ENCODE results near the gene KRTAP10-5.

DNA sequence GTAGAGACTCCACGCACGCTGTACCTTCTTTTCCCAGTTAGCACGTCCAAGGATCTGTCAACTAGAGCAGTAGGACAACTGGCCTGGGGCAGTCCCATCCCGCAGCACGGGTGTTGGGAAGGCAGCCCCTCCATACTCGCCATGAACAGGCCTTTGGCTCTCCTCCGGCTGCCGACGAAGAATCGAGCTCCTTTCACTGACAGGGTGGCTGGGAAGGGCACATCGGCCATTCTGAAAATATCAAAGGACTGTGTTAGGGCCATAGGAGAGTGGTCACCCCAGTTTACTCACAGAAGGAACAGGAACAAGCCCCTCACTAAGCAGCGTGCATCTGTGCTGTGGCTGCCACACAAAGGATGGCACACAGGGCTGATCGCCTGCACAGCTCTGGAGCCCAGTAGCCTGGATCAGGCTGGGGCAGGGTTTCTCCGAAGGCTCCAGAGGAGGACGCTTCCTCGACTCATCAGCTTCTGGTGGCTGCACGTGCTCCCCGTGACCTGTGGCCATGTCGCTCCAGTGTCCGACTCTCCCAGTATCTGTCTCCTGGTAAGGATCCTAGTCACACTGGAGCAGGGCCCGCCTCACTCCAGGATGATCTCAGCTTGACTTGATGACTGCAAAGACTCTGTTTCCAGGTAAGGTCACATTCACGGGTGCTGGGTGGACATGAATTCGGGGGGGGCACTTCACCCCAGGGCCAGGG lies 49.4 kb downstream of the KRTAP10-5 start:
- TF ChIP-seq, protein P1, sequence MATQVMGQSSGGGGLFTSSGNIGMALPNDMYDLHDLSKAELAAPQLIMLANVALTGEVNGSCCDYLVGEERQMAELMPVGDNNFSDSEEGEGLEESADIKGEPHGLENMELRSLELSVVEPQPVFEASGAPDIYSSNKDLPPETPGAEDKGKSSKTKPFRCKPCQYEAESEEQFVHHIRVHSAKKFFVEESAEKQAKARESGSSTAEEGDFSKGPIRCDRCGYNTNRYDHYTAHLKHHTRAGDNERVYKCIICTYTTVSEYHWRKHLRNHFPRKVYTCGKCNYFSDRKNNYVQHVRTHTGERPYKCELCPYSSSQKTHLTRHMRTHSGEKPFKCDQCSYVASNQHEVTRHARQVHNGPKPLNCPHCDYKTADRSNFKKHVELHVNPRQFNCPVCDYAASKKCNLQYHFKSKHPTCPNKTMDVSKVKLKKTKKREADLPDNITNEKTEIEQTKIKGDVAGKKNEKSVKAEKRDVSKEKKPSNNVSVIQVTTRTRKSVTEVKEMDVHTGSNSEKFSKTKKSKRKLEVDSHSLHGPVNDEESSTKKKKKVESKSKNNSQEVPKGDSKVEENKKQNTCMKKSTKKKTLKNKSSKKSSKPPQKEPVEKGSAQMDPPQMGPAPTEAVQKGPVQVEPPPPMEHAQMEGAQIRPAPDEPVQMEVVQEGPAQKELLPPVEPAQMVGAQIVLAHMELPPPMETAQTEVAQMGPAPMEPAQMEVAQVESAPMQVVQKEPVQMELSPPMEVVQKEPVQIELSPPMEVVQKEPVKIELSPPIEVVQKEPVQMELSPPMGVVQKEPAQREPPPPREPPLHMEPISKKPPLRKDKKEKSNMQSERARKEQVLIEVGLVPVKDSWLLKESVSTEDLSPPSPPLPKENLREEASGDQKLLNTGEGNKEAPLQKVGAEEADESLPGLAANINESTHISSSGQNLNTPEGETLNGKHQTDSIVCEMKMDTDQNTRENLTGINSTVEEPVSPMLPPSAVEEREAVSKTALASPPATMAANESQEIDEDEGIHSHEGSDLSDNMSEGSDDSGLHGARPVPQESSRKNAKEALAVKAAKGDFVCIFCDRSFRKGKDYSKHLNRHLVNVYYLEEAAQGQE (IDR thresholded peaks at IDR 0.05): no peak
- TF ChIP-seq, protein P2, sequence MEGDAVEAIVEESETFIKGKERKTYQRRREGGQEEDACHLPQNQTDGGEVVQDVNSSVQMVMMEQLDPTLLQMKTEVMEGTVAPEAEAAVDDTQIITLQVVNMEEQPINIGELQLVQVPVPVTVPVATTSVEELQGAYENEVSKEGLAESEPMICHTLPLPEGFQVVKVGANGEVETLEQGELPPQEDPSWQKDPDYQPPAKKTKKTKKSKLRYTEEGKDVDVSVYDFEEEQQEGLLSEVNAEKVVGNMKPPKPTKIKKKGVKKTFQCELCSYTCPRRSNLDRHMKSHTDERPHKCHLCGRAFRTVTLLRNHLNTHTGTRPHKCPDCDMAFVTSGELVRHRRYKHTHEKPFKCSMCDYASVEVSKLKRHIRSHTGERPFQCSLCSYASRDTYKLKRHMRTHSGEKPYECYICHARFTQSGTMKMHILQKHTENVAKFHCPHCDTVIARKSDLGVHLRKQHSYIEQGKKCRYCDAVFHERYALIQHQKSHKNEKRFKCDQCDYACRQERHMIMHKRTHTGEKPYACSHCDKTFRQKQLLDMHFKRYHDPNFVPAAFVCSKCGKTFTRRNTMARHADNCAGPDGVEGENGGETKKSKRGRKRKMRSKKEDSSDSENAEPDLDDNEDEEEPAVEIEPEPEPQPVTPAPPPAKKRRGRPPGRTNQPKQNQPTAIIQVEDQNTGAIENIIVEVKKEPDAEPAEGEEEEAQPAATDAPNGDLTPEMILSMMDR (IDR thresholded peaks at IDR 0.05): no peak
- TF ChIP-seq, protein P3, sequence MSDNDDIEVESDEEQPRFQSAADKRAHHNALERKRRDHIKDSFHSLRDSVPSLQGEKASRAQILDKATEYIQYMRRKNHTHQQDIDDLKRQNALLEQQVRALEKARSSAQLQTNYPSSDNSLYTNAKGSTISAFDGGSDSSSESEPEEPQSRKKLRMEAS (IDR thresholded peaks at IDR 0.05): no peak
- TF ChIP-seq RAD21 (conservative IDR thresholded peaks at IDR 0.05 in 1 of 2, IDR thresholded peaks at IDR 0.05 in 1 of 2): no peak
